C4-2B (cell line): ENCODE measurements around the gene PDCD5.

Source experiments
- H3K27ac ChIP-seq: fragments of 450-650 bp; 2 replicates; pipeline ENCODE4 v1.5.1; 2017
- CTCF ChIP-seq: fragments of 450-650 bp; conservative IDR thresholded peaks from 2 replicates; pipeline ENCODE4 v1.5.1; 2017; ENCODE audit warnings: mild to moderate bottlenecking
- ZFX ChIP-seq: fragments of 450-650 bp; IDR thresholded peaks from 2 replicates; pipeline ENCODE4 v1.6.1; 2017

PDCD5 gene

GRCh38 chr19:32594021-32594420 lies 13.0 kb downstream of the PDCD5 start:
- no peak overlapping the region for H3K27ac ChIP-seq
- TF ChIP-seq ZFX = no peak
- TF ChIP-seq CTCF = no peak

GRCh38 chr19:32595491-32595890 lies 14.5 kb downstream of the PDCD5 start:
- no peak overlapping the region for H3K27ac ChIP-seq
- TF ChIP-seq ZFX (no peak), CTCF (no peak)

- TF ChIP-seq CTCF (no peak), ZFX (no peak)
- no peak overlapping the region for H3K27ac ChIP-seq
These were observed 17.0 kb downstream of the PDCD5 start for GRCh38 chr19:32598022-32598421.

GRCh38 chr19:32599258-32599657 lies 18.3 kb downstream of the PDCD5 start:
- H3K27ac ChIP-seq = no peak overlapping the region
- TF ChIP-seq ZFX = no peak
- no peak for TF ChIP-seq CTCF

- H3K27ac ChIP-seq = no peak overlapping the region
- TF ChIP-seq ZFX = no peak
- peak; percentile 92 for TF ChIP-seq CTCF
These were observed 18.8 kb downstream of the PDCD5 start for GRCh38 chr19:32599736-32600157.

GRCh38 chr19:32603961-32604360 lies 23.0 kb downstream of the PDCD5 start:
- TF ChIP-seq ZFX (no peak), CTCF (no peak)
- H3K27ac ChIP-seq = no peak overlapping the region

GRCh38 chr19:32605544-32605943 lies 24.6 kb downstream of the PDCD5 start:
- no peak for TF ChIP-seq CTCF
- no peak for TF ChIP-seq ZFX
- no peak overlapping the region for H3K27ac ChIP-seq
